Suprapubic skin (tissue), 4 donors: ENCODE results near the gene STRIP2. TPM values are rescaled to one million over a fixed set of nuclear protein-coding genes. Genes with fewer than 3 reads are reported as not detected.
"Not testable (repeated sequence)": the region's sequence is repeated elsewhere in the genome, so short reads cannot be mapped to it uniquely, and the experiment has no call there.

Source experiments
- DNase-seq, 2 donors: peaks; one replicate each; pipeline ENCODE4 v3.0.0-alpha.2; 2019; ENCODE audit warnings: low spot score in 2 of 2
- H3K27ac ChIP-seq: fragments of 200-600 bp; sonication (generic); one replicate; pipeline ENCODE4 v1.5.1; 2019
- H3K27me3 ChIP-seq: fragments of 200-600 bp; sonication (generic); one replicate; pipeline ENCODE4 v1.5.1; 2019
- H3K36me3 ChIP-seq: fragments of 200-600 bp; sonication (generic); one replicate; pipeline ENCODE4 v1.5.1; 2019
- H3K4me1 ChIP-seq: fragments of 200-600 bp; sonication (generic); one replicate; pipeline ENCODE4 v1.5.1; 2019
- H3K4me3 ChIP-seq: fragments of 200-600 bp; sonication (generic); one replicate; pipeline ENCODE4 v1.5.1; 2019; ENCODE audit warnings: mild to moderate bottlenecking
- H3K9me3 ChIP-seq: fragments of 200-600 bp; sonication (generic); one replicate; pipeline ENCODE4 v1.5.1; 2019
- CTCF ChIP-seq, 2 donors: fragments of 200-600 bp in 1 of 2; fragments of 450-650 bp in 1 of 2; sonication (generic) in 1 of 2; IDR thresholded peaks; one replicate each; pipeline ENCODE4 v1.5.1; 2016 to 2019; ENCODE audit warnings: antibody characterized with exemption in 2 of 2, mild to moderate bottlenecking in 1 of 2, moderate library complexity in 1 of 2
- EP300 ChIP-seq: sonication (generic); formaldehyde crosslinking; IDR thresholded peaks from one replicate; pipeline ENCODE4 v1.6.1; 2017; ENCODE audit warnings: antibody characterized with exemption
- POLR2A ChIP-seq, 2 donors: fragments of 450-650 bp; IDR thresholded peaks; one replicate each; pipeline ENCODE4 v1.6.1; 2017; ENCODE audit warnings: antibody characterized with exemption in 2 of 2, mild to moderate bottlenecking in 2 of 2, moderate library complexity in 2 of 2
- POLR2AphosphoS5 ChIP-seq, 3 donors: sonication (generic); formaldehyde crosslinking; IDR thresholded peaks; one replicate each; pipeline ENCODE4 v1.6.1; 2017; ENCODE audit warnings: antibody characterized with exemption in 3 of 3
- WGBS: methylation state at CpG from one replicate; pipeline ENCODE4 v1.1.5; 2018; 5-methylcytosine and 5-hydroxymethylcytosine counted together
- total RNA-seq, 4 donors: library from RNA; depleted of rRNA; stranded (reverse); fragments of >200 nt; gene quantifications; one replicate each; pipeline ENCODE4 v1.1.0, GENCODE V29; 2016

Gene STRIP2
- total RNA-seq, 4 donors from 2014 or later = 0.23 to 1.6 (median 0.69) TPM

- no peaks in the 10 kb centered on the region for H3K4me1 ChIP-seq
- no peaks in the 10 kb centered on the region for H3K27me3 ChIP-seq
- 85% methylated on average over 1 of the region's 1 CpG for WGBS
- no peak for TF ChIP-seq POLR2AphosphoS5 (IDR thresholded peaks at IDR 0.05)
- no peak for TF ChIP-seq POLR2A (IDR thresholded peaks at IDR 0.05)
- TF ChIP-seq CTCF (IDR thresholded peaks at IDR 0.05) = no peak
- no peak for TF ChIP-seq EP300
- no peaks in the 10 kb centered on the region for H3K9me3 ChIP-seq
- no peak overlapping the region for H3K27ac ChIP-seq
- H3K36me3 ChIP-seq = no peaks in the 10 kb centered on the region
- DNase-seq = no peak
- H3K4me3 ChIP-seq = no peak overlapping the region
These were observed 45.6 kb downstream of the STRIP2 start for GRCh38 chr7:129479831-129480230.

GRCh38 chr7:129480674-129481363 lies 46.6 kb downstream of the STRIP2 start:
- no peak for DNase-seq
- Histone ChIP-seq H3K9me3 (no peaks in the 10 kb centered on the region), H3K27me3 (no peaks in the 10 kb centered on the region), H3K4me3 (no peak overlapping the region), H3K36me3 (no peaks in the 10 kb centered on the region), H3K27ac (no peak overlapping the region), H3K4me1 (no peaks in the 10 kb centered on the region)
- WGBS = 91% methylated on average over 6 of the region's 6 CpGs
- TF ChIP-seq POLR2A (IDR thresholded peaks at IDR 0.05) (no peak), CTCF (IDR thresholded peaks at IDR 0.05) (no peak), EP300 (no peak), POLR2AphosphoS5 (IDR thresholded peaks at IDR 0.05) (no peak)

GRCh38 chr7:129481376-129481775 lies 47.1 kb downstream of the STRIP2 start:
- not testable (repeated sequence) for H3K4me1 ChIP-seq, H3K27ac ChIP-seq, H3K36me3 ChIP-seq, H3K4me3 ChIP-seq, DNase-seq, H3K27me3 ChIP-seq, H3K9me3 ChIP-seq
- 94% methylated on average over 6 of the region's 6 CpGs for WGBS

- Histone ChIP-seq H3K4me3 (no peak overlapping the region), H3K9me3 (no peaks in the 10 kb centered on the region), H3K27ac (no peak overlapping the region), H3K36me3 (no peaks in the 10 kb centered on the region), H3K4me1 (no peaks in the 10 kb centered on the region), H3K27me3 (no peaks in the 10 kb centered on the region)
- TF ChIP-seq POLR2A (IDR thresholded peaks at IDR 0.05) (no peak), EP300 (no peak)
- DNase-seq = peak in 1 of 2 donors; percentile 13
- 93% methylated on average over 8 of the region's 8 CpGs for WGBS
These were observed 48.5 kb downstream of the STRIP2 start for GRCh38 chr7:129482781-129483180.

- 90% methylated on average over 3 of the region's 3 CpGs for WGBS
- Histone ChIP-seq H3K9me3 (no peaks in the 10 kb centered on the region), H3K4me3 (no peak overlapping the region), H3K27ac (no peak overlapping the region), H3K27me3 (no peaks in the 10 kb centered on the region), H3K4me1 (no peaks in the 10 kb centered on the region), H3K36me3 (no peaks in the 10 kb centered on the region)
- TF ChIP-seq POLR2A (IDR thresholded peaks at IDR 0.05) = no peak
- TF ChIP-seq POLR2AphosphoS5 (IDR thresholded peaks at IDR 0.05) = no peak
- TF ChIP-seq EP300 = no peak
- no peak for TF ChIP-seq CTCF (IDR thresholded peaks at IDR 0.05)
- DNase-seq = no peak
These were observed 55.3 kb downstream of the STRIP2 start for GRCh38 chr7:129489491-129489890.

- peak in 1 of 2 donors; percentile 6 for DNase-seq
- no peaks in the 10 kb centered on the region for H3K27me3 ChIP-seq
- H3K36me3 ChIP-seq = no peaks in the 10 kb centered on the region
- no peak overlapping the region for H3K27ac ChIP-seq
- H3K4me3 ChIP-seq = no peak overlapping the region
- no peaks in the 10 kb centered on the region for H3K4me1 ChIP-seq
- TF ChIP-seq POLR2A (IDR thresholded peaks at IDR 0.05) (no peak), CTCF (IDR thresholded peaks at IDR 0.05) (no peak)
- H3K9me3 ChIP-seq = no peaks in the 10 kb centered on the region
- WGBS = 66% methylated on average over 2 of the region's 2 CpGs
These were observed 58.2 kb downstream of the STRIP2 start for GRCh38 chr7:129492391-129492790.
